HG03469 (cell line): ENCODE measurements around the gene GMDS.
"Not testable (repeated sequence)": the region's sequence is repeated elsewhere in the genome, so short reads cannot be mapped to it uniquely, and the experiment has no call there.

Experiments used
- ATAC-seq: cut with Tn5 transposase; IDR thresholded peaks from one replicate; pipeline ENCODE4 v1.9.1; 2021; ENCODE audit warnings: mild to moderate bottlenecking, moderate library complexity, moderate number of reproducible peaks; ENCODE audit not compliant: unreplicated experiment

The GMDS gene

DNA sequence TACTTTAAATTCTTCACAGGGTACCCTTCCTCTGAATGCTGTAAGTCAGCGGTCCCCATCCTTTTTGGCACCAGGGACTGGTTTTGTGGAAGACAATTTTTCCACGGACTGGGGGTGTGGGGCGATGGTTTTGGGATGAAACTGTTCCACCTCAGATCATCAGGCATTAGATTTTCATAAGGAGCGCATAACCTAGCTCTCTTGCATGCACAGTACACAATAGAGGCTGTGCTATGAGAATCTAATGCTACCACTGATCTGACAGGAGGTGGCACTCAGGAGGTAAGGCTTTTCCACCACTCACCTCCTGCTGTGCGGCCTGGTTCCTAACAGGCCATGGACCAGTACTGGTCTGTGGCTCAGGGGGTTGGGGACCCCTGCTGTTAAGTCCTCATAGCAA is 399.9 kb downstream of the GMDS start:
- not testable (repeated sequence) for ATAC-seq

DNA sequence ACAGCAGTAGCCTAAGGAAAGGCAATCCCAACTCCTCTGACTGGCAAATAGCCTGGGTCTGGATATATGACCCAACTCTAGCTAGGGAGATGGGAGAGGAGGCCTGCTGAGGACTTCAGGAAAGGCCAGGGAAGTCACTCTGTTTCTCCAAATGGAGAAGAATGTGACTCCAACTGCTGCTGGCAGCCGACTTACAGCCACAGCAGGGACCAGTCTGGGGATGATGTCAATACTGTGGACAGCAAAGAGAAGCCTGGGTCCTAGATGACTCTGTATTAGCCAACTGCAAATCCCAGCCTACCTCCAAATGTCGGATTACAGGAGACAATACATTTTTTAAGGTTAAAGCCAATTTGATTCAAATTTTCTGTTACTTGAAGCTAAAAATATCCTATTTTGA is 403.1 kb downstream of the GMDS start:
- ATAC-seq, result no peak

DNA sequence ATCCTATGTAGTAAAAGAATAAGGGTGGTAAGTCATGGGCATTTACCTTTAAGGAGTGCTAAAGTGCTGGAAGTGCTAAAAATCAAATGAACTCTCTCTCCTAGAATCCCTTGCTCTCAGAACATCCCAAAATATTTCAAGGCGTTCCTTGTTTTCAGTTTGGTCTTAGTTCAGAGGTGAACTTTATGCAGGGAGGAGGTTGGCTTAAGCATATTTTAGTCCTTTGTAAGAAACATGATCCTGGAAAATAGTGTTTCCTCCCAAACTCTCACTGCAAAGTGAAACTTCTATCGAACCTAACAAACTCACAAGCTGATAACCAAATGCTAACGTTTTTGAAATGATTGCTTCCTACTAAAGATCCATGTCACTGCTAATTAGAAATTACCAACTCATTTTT is 404.3 kb downstream of the GMDS start:
- no peak for ATAC-seq

DNA sequence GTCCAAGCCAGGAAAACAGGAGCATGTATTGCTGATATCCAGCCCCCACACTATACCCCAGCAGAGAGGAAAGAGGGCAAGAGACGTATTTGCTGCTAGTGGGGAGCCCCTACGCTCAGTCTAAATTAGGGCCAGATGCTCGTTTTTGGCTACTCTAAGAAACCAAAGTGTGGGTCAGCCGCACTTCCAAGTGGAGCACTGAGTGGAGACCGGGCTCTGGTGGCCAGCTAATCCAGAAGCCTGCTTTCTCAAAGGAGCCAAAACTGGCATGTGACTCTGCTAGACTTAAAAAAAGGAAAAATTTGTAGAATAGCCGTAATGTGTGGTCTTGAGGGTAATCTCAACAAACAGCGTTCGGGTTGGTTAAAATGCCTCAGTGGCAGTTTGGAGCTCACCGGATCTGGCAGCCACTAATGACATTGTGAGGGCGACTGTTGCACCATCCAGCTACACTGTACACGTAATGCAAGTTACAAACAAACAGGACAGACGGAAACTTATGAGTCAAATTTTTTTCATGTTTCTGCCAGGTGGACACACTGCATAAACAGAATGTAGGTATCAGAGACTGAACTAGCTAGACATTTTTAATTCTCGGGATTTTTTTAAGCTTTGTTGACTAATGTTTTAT is 404.8 kb downstream of the GMDS start:
- ATAC-seq, result no peak

DNA sequence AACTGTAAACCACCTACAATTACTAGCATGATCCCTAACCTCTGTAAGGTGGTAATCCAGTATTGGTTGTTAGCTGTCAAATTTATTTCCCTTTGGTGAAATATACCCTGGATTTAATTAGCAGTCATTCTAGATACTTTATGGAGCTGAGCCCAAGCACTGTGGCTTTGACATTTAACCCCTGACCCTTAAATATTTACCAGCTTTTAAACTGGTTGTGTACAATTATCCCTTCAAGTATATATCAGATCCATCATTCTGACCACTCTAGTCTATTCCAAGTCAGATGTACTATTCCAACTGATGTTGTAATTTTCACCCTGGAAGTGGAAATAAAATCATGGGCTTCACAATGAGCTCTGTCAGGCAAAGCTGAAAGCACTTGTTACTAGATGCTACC is 406.0 kb downstream of the GMDS start:
- ATAC-seq, result no peak

DNA sequence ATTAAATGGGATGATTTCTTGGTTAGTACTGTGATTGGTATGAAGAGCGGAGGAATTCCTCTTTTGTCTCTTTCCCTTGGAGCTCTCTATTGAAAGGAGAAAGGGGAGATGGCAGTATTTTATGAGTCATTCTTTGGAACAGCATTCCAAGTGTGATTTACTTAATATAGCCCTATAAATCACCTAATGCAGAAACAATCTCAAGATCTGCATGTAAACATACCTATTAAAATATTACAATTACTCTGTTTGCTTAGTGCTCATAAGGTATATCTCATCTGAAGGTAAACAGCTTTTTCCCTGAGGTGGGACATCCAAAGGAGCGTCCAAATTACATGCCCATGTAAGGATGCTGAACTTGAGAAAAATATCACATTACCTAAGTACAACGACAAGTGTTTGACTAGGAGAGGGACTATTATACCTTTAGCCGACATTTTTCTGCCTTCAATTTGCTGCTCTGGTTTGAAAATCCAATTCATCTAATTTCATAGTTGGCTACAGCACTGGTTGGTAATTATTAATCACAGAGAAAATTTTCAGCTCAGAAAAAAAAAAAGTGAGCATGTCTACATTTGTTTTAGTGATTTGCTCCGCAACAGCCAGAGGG is 406.7 kb downstream of the GMDS start:
- ATAC-seq, result no peak

DNA sequence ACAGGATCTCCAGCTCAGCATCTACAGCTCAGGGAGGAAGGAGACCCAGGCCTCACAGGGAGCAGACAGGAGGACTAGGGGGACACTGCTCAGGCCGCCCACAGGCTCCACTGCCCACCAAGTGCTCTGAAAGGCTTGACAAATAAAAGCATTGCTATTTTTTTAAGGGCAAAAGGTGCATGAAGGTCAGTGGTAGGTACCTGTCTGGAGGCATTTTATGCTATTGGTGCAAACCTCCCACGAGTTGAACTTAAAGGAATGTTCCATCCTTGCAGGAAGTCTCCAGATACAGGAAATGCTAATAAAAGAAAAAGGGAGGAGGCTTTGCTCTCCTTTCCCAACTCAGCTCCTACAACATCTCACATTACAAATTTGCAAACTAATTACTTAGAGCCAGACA is 407.6 kb downstream of the GMDS start:
- ATAC-seq, result no peak

DNA sequence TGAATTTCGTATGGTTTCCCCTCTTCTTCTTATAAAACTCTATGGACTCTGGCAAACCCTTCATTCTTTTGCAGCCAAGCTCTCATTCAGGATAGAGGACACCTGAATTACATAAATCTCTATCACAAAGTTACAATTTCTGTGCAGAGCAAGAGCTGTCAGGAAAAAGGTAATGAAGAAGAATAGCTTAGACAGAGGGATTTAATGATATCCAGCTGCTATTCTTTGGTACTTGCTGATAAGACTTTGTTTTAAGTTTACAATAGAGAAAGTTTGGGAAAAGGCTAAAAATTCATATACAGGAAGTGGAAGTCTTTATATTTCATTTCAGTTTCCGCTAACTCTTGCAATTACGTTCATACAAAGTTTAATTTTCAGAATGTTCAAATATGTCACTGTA is 408.7 kb downstream of the GMDS start:
- no peak for ATAC-seq

DNA sequence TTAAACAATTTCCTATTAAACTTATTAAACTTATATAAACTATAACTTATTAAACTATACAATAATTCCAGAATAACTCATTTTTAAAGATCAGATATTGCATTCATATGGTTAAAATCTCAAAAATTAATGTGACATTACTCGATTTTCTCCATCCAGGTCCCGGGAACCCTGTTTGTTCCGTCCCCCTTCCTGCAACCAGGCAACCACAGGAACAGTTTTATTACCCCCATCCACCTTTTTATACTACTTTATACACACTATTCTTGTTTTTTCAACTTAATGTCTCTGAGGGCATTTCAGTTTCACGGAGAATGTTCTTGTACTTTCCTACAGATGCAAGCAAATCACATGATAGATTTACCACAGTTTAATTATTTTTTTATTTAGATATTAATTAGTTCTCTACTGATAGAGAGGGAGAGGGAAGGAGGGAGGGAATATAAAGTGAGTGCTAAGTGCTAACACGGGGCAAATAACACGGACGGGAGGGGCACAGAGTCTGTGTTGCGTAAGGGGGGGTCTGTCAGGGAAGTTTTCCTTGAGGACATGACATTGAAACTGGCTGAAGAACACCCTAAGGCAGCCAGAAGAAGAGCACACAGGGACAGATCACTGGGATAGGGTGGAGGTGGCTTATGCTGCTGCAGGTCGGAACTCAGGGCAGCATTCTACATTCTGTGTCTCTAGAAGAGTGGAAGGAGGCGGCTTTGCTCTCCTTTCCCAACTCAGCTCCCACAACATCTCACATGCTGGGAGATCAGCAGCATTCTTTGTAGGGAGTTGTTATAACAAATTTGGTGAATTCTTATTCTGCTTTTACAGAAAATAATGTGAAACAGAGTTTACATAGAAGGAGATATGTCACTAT is 410.5 kb downstream of the GMDS start:
- ATAC-seq, result no peak

DNA sequence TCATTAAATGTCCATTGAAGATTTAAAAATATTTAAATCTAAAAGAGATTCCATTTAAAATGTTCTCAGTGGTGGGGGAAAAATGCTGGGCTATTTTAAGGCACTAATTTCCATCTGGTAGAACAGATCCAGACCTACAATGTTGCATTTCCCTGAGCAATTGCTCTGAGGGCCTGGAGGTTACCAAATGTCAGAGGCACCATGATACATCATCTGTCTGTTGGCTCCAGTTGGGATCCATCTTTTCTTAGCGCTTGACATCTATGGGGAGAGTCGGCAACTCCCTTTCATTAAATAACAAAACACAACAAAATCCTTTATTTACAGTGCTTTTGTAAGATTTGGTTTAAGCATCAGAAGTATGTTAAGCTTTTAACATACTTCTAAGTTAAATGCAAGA is 411.2 kb downstream of the GMDS start:
- no peak for ATAC-seq

DNA sequence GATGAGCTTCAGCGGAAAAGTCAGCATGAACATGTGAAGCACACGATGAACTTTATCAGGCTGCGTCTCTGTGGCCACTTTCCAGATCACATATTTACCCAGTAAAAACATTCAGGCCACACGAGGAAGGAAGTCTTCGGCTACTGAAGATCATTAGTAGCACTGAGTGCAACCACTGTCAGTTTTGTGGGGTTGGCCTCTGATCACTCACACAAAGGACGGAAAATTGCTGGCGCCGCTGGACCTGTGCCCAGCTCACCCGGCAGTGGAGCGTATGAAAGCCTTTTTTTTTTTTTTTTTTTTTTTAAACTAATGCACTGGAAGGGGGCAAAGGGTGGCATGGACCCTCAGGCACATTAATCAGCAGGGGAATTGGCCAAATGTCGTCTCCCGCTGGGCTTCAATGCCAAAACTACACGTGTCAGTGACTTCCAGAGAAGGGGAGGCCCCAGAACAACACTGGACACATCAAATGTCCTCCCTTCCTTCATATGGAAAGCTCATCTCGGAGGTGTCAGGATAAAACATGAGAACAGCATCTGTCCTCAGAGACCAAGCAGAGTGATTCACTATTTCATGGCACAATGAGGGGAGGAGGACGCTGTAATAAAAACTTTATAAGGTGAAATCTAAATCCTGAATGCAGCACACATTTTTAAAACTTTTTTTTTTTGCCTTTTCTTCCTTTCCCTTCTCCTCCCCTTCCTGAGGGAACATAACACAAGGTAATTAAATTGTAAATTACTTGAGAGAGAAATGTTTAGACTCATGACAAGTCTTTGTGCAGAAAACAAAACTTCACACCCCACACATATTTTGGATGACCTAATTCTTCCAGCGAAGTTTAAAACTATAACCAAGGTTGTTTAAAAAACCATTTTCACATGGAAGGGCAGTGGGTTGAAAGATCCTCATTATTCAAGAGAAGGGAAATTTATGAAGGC is 412.3 kb downstream of the GMDS start:
- no peak for ATAC-seq

DNA sequence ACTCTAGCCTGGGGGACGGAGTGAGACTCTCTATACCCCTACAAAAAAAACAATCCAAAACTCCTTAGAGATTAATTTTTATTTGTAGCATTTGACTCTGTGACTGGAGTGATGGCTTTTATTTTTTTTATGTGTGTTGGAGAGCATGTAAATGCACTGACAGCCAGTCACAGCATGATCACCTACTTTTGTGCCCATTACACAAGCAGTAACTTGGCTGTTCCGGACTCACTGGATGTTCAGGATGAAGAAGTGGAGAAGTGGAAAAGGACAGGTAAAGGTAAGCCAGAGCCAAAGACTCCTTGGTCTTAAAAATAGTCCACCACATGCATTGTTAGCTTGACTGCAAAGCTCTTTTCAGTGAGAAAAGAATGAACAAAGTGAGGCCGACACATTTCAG is 413.0 kb downstream of the GMDS start:
- ATAC-seq, result no peak

DNA sequence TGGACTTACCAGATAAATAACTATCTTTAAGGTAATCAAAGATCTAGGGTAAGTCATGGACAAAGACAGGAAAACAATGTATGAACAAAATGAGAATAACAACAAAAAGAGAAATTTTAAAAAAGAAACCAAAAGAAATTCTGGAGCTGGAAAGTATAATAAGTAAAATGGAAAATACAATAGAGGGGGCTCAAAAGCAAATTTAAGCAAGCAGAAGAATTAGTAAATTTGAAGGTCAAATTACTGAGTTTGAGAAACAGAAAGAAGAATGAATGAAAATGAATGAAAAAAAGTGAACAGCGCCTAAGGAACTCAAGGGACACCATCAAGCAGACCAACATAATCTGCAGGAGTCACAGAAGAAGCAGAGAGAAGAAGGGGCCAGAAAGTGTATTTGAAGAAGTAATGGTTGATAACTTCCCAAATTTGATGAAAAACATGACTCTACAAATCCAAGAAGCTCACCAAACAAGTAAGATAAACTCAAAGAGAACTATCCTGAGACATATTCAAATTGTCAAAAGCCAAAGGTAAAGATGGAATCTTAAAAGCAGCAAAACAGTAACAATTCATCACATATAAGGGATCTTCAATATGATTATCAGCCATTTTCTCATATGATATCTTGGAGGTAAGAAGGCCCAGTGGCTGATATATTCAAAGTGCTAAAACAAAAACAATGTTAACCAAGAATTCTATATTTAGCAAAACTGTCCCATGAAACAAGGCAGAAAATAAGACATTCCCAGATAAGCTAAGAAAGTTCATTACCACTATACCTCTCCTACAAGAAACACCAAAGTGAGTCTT is 417.2 kb downstream of the GMDS start:
- ATAC-seq, result no peak

DNA sequence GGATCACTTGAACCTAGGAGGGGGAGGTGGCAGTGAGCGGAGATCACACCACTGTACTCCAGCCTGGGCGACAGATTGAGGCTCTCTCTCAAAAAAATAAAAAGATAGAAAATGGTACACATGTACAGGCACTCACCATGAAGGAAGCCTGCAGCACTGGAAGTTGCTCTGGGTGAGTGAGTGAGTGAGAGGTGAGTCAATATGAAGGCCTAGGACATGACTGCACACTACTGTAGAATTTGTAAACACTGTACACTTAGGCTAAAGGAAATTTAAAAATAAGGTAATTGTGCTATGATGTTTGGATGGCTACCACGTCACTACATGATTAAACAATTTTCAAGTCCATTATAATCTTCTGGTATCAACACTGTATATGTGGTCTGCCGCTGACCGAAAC is 419.5 kb downstream of the GMDS start:
- no peak for ATAC-seq

DNA sequence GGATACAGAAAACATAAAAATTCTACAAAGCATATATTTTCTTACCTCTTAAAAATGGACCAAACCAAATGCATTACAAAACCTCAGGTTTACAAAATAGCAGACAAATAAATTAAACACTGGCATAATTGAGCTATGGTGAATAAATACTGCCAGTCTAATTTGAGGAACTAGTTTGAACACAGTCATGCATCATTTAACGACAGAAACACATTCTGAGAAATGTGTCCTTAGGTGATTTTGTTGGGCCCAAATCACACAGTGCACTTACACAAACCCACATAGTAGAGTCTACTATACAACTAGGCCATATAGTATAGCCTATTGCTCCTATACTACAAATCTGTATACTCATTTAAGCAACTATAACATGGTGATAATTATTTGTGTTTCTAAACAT is 420.1 kb downstream of the GMDS start:
- no peak for ATAC-seq

DNA sequence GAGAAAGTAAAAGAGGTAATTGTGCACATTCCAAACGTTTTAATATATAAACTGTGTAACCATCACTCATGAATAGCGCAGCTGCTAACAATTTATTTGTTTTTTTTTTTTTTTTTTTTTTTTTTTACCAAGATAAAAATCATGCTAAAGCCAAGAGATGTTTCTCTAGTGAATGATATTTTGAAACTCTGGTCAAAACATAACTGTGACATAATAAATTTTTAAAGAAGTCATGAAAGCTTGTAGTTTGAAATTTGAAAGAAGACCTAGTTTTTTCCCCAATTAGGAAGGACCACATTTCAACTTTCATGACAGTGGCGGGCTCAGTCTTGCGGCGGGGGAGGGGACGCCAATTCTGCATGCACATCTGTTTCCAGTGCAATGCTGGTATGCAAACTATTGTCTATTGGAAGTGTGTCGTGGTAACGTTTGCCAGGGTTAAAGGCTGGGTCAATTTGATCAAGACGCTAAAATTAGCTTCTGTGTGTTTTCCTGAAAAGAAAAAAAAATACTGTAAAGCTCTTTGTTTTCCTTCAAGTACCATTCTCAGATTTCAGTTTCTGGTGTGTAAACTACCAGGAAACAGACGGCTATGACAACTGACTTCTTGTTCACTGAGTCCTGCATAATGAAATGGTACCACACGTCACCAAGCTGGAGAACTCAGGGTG is 423.8 kb downstream of the GMDS start:
- no peak for ATAC-seq

DNA sequence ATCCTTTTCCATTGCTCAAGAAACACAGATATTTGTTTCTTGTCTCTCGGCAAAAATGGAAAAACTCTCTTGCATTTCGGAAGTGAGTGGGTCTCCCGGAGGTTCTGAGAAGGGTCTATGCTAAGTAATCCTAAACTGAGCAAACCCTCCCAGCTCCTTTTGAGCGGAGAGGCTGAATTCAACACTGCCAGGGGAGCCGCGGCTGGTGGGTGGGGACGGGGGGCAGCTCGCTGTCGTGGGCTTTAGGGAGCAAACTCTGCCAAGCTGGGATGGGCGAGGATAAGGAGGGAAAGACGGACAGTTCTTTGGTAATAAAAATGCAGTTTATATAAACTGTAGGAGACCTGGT is 424.3 kb downstream of the GMDS start:
- no peak for ATAC-seq

DNA sequence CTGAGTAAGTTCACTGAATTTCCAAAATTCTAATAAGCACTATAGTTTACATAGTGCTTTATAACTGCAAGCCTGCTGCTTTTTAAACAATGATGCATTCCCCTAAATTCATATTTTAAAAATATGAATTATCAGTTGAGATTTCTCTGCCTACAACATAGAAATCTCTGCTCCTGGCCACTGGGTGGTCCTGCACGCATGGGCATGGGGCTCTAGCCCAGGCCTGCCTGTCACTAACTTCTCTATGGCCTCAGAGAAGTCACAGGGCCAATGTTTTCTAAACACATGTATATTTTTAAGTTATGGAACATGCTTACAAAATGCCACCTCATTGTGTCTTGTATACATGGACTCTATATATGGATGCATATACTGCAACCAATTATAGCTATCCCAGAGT is 424.7 kb downstream of the GMDS start:
- ATAC-seq, result no peak

DNA sequence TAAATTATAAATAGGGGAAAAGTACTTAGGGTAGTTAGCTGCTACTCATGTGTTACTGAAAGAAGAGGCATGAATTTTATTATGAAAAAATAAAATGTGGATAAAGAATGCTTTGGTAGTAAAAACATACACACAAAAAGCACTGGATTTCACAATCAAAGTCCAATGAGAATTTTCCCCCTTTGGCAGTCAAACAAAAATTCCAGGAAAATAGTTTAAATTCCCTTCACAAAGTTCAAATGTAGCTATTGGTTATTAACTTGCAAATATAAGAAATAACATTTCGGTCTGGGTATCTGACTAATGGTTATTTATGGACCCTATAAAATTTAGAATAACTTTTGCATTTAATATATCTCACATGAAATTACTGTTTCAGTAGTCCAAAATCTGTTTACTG is 425.2 kb downstream of the GMDS start:
- ATAC-seq, result no peak

DNA sequence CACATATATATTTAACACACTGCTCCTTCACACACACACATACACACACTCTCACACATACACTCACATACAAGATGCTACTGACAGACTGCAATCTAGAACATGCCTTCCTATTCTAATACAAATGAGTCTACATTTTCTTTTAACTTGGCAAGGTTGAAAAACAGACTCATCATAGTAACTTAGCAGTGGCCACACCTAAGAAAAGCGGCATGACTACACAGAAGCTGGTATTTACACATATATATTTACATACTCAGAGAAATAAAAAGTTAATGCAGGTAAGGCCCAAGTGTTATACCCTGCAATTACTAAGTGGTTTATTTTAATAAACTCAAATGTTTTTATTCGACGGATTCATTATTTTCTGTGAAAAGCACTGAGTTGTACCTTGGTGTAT is 426.4 kb downstream of the GMDS start:
- ATAC-seq, result no peak
